Glutamatergic neuron (in vitro differentiated cells): ENCODE data around the gene AK9. TPM values are rescaled to one million over a fixed set of nuclear protein-coding genes. Genes with fewer than 3 reads are reported as not detected.
A peak's percentile ranks its signal among the peaks of the same experiment; 100 is the strongest.
"Not testable (repeated sequence)": the region's sequence is repeated elsewhere in the genome, so short reads cannot be mapped to it uniquely, and the experiment has no call there.

Experiments
- DNase-seq: peaks from one replicate; pipeline ENCODE4 v3.0.0; 2022
- H3K27ac Mint-ChIP-seq: one replicate; pipeline ENCODE4 v1.8.0; 2020; ENCODE audit warnings: mild to moderate bottlenecking, mixed read lengths, inconsistent platforms; ENCODE audit not compliant: unreplicated experiment
- H3K27me3 Mint-ChIP-seq: one replicate; pipeline ENCODE4 v1.8.0; 2020; ENCODE audit warnings: mild to moderate bottlenecking, moderate library complexity, mixed read lengths, inconsistent platforms; ENCODE audit not compliant: unreplicated experiment
- H3K36me3 Mint-ChIP-seq: one replicate; pipeline ENCODE4 v1.8.0; 2020; ENCODE audit warnings: mild to moderate bottlenecking, mixed read lengths, inconsistent platforms; ENCODE audit not compliant: unreplicated experiment
- H3K4me1 Mint-ChIP-seq: one replicate; pipeline ENCODE4 v1.8.0; 2020; ENCODE audit warnings: mild to moderate bottlenecking, low read depth, mixed read lengths, inconsistent platforms; ENCODE audit not compliant: unreplicated experiment
- H3K4me3 Mint-ChIP-seq: one replicate; pipeline ENCODE4 v1.8.0; 2020; ENCODE audit warnings: mild to moderate bottlenecking, mixed read lengths, inconsistent platforms; ENCODE audit not compliant: unreplicated experiment
- H3K9me3 Mint-ChIP-seq: one replicate; pipeline ENCODE4 v1.8.0; 2020; ENCODE audit warnings: mild to moderate bottlenecking, moderate library complexity, mixed read lengths, inconsistent platforms; ENCODE audit not compliant: unreplicated experiment
- total RNA-seq: library from RNA; stranded (reverse); fragmentation: NEBNext Ultra II Directional; extraction: Animal tissue kit (Norgen Biotek cat#: 25700); gene quantifications from one replicate; pipeline ENCODE4 v1.2.1, GENCODE V29; 2021; ENCODE audit not compliant: unreplicated experiment
- TF ChIP-seq, protein P1 (sequence below): fragments of 200-600 bp; sonication (generic); IDR thresholded peaks from one replicate; pipeline ENCODE4 v1.5.0; 2021; ENCODE audit not compliant: partially characterized antibody, unreplicated experiment

The AK9 gene
- total RNA-seq, 1 donor from 2014 or later, result 8.1 TPM

DNA sequence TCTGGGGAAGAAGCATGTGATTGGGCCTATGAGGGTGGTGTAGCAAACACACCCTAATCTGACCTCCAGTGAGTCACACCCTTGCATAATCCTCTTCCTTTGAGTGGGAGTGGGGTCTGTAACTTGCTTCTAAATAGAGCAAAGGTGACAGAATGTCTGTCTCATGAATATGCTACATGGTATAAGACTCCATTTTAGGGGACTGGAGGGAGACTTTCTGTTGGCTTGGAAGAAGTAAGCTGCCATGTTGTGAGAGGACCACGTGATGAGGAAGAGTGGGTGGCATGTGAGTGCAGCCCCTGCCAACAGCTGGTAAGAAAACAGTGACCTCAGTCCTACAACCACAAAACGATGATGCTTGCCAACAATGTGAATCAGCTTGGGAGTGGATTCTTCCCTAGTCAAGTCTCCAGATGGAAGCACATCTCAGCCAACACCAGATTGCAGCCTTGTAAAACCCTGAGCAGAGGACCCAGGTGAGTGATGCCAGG, 3.7 kb downstream of the AK9 start:
- no peak overlapping the region for H3K27ac Mint-ChIP-seq
- no peak overlapping the region for H3K4me3 Mint-ChIP-seq
- peaks cover 4% of the 10 kb centered on the region for H3K4me1 Mint-ChIP-seq
- TF ChIP-seq, protein P1, sequence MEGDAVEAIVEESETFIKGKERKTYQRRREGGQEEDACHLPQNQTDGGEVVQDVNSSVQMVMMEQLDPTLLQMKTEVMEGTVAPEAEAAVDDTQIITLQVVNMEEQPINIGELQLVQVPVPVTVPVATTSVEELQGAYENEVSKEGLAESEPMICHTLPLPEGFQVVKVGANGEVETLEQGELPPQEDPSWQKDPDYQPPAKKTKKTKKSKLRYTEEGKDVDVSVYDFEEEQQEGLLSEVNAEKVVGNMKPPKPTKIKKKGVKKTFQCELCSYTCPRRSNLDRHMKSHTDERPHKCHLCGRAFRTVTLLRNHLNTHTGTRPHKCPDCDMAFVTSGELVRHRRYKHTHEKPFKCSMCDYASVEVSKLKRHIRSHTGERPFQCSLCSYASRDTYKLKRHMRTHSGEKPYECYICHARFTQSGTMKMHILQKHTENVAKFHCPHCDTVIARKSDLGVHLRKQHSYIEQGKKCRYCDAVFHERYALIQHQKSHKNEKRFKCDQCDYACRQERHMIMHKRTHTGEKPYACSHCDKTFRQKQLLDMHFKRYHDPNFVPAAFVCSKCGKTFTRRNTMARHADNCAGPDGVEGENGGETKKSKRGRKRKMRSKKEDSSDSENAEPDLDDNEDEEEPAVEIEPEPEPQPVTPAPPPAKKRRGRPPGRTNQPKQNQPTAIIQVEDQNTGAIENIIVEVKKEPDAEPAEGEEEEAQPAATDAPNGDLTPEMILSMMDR, result no peak
- H3K36me3 Mint-ChIP-seq, result peaks cover 8% of the 10 kb centered on the region
- H3K9me3 Mint-ChIP-seq, result no peaks in the 10 kb centered on the region
- no peak for DNase-seq
- H3K27me3 Mint-ChIP-seq, result peaks cover 7% of the 10 kb centered on the region

DNA sequence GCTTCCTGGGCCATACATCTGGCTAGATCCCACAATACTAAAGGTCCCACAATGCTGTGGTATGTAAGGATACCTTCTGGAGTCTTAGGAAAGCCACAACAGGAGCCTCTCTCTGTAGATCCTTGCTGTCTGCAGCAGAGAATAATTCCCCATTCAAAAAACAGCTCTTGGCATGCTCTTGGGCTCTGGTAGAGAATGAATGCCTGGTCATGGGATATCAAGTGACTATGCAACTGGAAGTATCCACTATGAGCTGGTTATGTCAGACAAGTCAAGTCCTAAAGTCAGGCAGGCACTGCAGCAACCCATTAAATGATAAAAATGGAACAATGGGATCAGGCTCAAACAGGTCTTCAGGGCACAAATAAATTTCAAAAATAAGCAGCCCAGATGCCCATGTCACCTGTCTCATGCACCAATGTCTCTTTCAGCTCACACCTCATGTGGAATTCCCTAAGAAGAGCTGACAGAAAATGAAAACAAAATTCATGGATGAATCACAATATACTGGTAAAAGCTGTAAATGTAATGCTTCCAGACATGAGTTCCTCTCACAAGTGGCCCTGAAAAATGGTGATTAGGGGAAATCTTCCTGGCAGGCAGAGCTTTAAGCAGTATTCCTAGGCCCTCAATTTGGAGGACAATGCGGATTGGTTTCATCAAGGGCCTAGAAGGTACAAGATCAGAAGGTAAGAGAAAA, 4.3 kb downstream of the AK9 start:
- no peak overlapping the region for H3K4me3 Mint-ChIP-seq
- H3K4me1 Mint-ChIP-seq, result peaks cover 1% of the 10 kb centered on the region
- TF ChIP-seq, protein P1, result no peak

DNA sequence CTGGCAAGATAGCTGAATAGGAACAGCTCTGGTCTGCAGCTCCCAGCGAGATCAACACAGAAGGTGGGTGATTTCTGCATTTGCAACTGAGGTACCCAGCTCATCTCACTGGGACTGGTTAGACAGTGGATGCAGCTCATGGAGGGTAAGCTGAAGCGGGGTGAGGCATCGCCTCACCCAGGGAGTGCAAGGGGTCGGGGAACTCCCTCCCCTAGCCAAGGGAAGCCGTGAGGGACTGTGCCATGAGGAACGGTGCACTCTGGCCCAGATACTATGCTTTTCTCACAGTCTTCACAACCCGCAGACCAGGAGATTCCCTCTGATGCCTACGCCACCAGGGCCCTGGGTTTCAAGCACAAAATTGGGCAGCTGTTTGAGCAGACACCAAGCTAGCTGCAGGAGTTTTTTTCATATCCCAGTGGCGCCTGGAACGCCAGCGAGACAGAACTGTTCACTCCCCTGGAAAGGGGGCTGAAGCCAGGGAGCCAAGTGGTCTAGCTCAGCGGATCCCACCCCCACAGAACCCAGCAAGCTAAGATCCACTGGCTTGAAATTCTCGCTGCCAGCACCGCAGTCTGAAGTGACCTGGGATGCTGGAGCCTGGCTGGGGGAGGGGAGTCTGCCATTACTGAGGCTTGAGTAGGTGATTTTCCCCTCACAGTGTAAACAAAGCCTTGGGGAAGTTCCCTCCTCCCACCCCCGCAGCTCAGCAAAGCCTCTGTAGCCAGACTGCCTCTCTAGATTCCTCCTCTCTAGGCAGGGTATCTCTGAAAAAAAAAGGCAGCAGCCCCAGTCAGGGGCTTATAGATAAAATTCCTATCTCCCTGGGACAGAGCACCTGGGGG, 12.1 kb downstream of the AK9 start:
- H3K4me3 Mint-ChIP-seq, H3K4me1 Mint-ChIP-seq, H3K27me3 Mint-ChIP-seq, H3K36me3 Mint-ChIP-seq, H3K9me3 Mint-ChIP-seq, H3K27ac Mint-ChIP-seq: not testable (repeated sequence)
- peak; percentile 22 for DNase-seq

More for the DNA sequence above, 4.3 kb downstream of the AK9 start:
- no peak for DNase-seq
- peaks cover 7% of the 10 kb centered on the region for H3K27me3 Mint-ChIP-seq
- H3K27ac Mint-ChIP-seq, result no peak overlapping the region
- H3K36me3 Mint-ChIP-seq, result peaks cover 8% of the 10 kb centered on the region
- peaks cover 2% of the 10 kb centered on the region for H3K9me3 Mint-ChIP-seq

DNA sequence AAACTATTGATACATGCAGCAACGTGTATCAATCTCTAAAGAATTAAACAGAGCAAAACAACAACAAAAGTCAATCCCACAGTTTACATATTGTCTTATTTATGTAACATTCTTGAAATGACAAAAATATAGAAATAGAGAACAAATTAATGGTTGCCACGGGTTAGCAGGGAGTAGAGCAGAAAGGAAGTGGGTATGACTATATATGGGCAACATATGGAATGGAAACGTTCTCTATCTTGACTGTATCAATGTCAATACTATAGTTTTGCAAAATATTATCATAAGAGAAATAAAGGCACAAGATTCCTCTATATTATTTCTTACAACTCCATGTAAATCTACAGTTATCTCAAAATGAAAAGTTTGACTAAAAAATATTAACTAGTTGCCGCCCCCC, 12.8 kb downstream of the AK9 start:
- Mint-ChIP-seq H3K4me3 (no peak overlapping the region), H3K27ac (no peak overlapping the region), H3K4me1 (peaks cover 2% of the 10 kb centered on the region), H3K27me3 (no peaks in the 10 kb centered on the region), H3K36me3 (peaks cover 3% of the 10 kb centered on the region), H3K9me3 (peaks cover 2% of the 10 kb centered on the region)
- TF ChIP-seq, protein P1, result no peak
- DNase-seq, result no peak

DNA sequence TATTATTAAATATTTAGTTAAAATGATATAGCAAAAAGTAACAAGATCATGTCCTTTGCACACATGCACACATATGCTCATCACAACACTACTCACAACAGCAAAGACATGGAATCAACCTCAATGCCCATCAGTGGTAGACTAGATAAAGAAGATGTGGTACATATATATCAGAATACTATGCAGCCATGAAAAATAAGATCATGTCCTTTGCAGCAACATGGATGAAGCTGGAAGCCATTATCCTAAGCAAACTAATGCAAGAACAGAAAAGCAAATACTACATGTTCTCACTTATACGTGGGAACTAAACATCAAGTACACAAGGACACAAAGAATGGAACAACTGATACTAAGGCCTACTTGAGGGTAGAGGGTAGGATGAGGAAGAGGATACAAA, 14.3 kb downstream of the AK9 start:
- Mint-ChIP-seq H3K27ac (no peak overlapping the region), H3K4me1 (peaks cover 2% of the 10 kb centered on the region), H3K36me3 (no peaks in the 10 kb centered on the region), H3K4me3 (no peak overlapping the region), H3K9me3 (peaks cover under 1% of the 10 kb centered on the region), H3K27me3 (no peaks in the 10 kb centered on the region)
- DNase-seq, result no peak
- TF ChIP-seq, protein P1, result no peak
